B cell (primary cell): ENCODE results near the gene PHLDA3. TPM values are rescaled to one million over a fixed set of nuclear protein-coding genes. Genes with fewer than 3 reads are reported as not detected.

Experiments
- ATAC-seq: fragments of 200-7000 bp; cut with Tn5 transposase; one replicate; pipeline ENCODE4 v1.10.0; 2021; ENCODE audit warnings: low read depth, mild to moderate bottlenecking, moderate number of reproducible peaks, moderate library complexity
- CTCF ChIA-PET: fragments of 350-600 bp; sonication (Branson Sonifier 250); formaldehyde crosslinking; loops from one replicate; lab custom pipeline; 2021; ENCODE audit warnings: antibody characterized with exemption, inconsistent platforms; lab: Charles Lee
- POLR2A ChIA-PET: fragments of 350-600 bp; sonication (Branson Sonifier 250); formaldehyde crosslinking; loops from one replicate; lab custom pipeline; 2021; ENCODE audit warnings: antibody characterized with exemption; lab: Charles Lee
- DNase-seq: peaks from one replicate; pipeline ENCODE4 v3.0.0; 2013
- H2AFZ ChIP-seq: 2 replicates; pipeline ENCODE4 v1.6.1; 2012; ENCODE audit warnings: mild to moderate bottlenecking, low read depth, low read length; ENCODE audit not compliant: insufficient read depth, poor library complexity, severe bottlenecking
- H3K27ac ChIP-seq, 2 donors: 1 replicate in 1 of 2; 2 replicates in 1 of 2; pipeline ENCODE4 v1.5.1; 2012 to 2013; ENCODE audit warnings: low read length in 2 of 2, mild to moderate bottlenecking in 2 of 2, moderate library complexity in 1 of 2
- H3K27me3 ChIP-seq, 4 experiments: fragments of 200-600 bp in 1 of 4; sonication (generic) in 1 of 4; replicated peaks in 1 of 4; 1 replicate in 2 of 4; 2 replicates in 2 of 4; pipeline versions ENCODE4 v1.6.1 to v1.7.0; 2013 to 2016; ENCODE audit warnings: low read length in 3 of 4, mild to moderate bottlenecking in 2 of 4, mixed read lengths in 1 of 4, moderate library complexity in 1 of 4; ENCODE audit not compliant: insufficient read depth in 4 of 4, control insufficient read depth in 3 of 4; ENCODE audit errors: control extremely low read depth in 1 of 4
- H3K36me3 ChIP-seq, 2 experiments: replicated peaks in 1 of 2; 1 replicate in 1 of 2; 2 replicates in 1 of 2; pipeline versions ENCODE4 v1.6.1 to v1.7.1; 2013; ENCODE audit warnings: low read length in 1 of 2; ENCODE audit not compliant: insufficient read depth in 2 of 2, control insufficient read depth in 1 of 2; ENCODE audit errors: control extremely low read depth in 1 of 2, extremely low read depth in 1 of 2
- H3K4me1 ChIP-seq, 2 donors: fragments of 200-600 bp in 1 of 2; sonication (generic) in 1 of 2; 1 replicate in 1 of 2; 2 replicates in 1 of 2; pipeline versions ENCODE4 v1.5.1 to v1.6.1; 2013 to 2017; ENCODE audit warnings: low read length in 2 of 2; ENCODE audit not compliant: control insufficient read depth in 2 of 2, insufficient read depth in 2 of 2
- H3K4me2 ChIP-seq: replicated peaks from 2 replicates; pipeline ENCODE3; 2012; ENCODE audit warnings: mild to moderate bottlenecking, low read depth, low read length; ENCODE audit not compliant: poor library complexity, severe bottlenecking
- H3K4me3 ChIP-seq, 5 experiments: fragments of 200-600 bp in 1 of 5; sonication (generic) in 1 of 5; 1 replicate in 3 of 5; 2 replicates in 2 of 5; pipeline versions ENCODE4 v1.5.1 to v1.7.0; 2011 to 2016; ENCODE audit warnings: low read length in 4 of 5, mild to moderate bottlenecking in 4 of 5, low read depth in 2 of 5, control low read depth in 1 of 5, moderate library complexity in 1 of 5; ENCODE audit not compliant: insufficient read depth in 1 of 5; ENCODE audit errors: control extremely low read depth in 1 of 5, extremely low read depth in 1 of 5
- H3K79me2 ChIP-seq: fragments of 200-600 bp; sonication (generic); one replicate; pipeline ENCODE4 v1.6.0; 2016; ENCODE audit warnings: low read length; ENCODE audit not compliant: control insufficient read depth, insufficient read depth
- H3K9ac ChIP-seq: fragments of 200-600 bp; sonication (generic); 2 replicates; pipeline ENCODE4 v1.6.1; 2017; ENCODE audit warnings: mild to moderate bottlenecking, low read length, moderate library complexity
- H3K9me3 ChIP-seq, 3 donors: one replicate each; pipeline versions ENCODE4 v1.6.1 to v1.7.1; 2013; ENCODE audit warnings: low read length in 2 of 3; ENCODE audit not compliant: control insufficient read depth in 2 of 3, insufficient read depth in 1 of 3; ENCODE audit errors: control extremely low read depth in 1 of 3
- H4K20me1 ChIP-seq: 2 replicates; pipeline ENCODE4 v1.6.0; 2012; ENCODE audit warnings: mild to moderate bottlenecking, low read length; ENCODE audit not compliant: insufficient read depth, control insufficient read depth, poor library complexity, severe bottlenecking
- H3K27ac Mint-ChIP-seq: one replicate; pipeline ENCODE4 v1.8.0; 2021; ENCODE audit warnings: mixed read lengths
- H3K27me3 Mint-ChIP-seq: one replicate; pipeline ENCODE4 v1.8.0; 2021; ENCODE audit warnings: mixed read lengths
- H3K4me1 Mint-ChIP-seq: one replicate; pipeline ENCODE4 v1.8.0; 2021; ENCODE audit warnings: mixed read lengths
- H3K4me3 Mint-ChIP-seq: one replicate; pipeline ENCODE4 v1.8.0; 2021; ENCODE audit warnings: mixed read lengths
- H3K9me3 Mint-ChIP-seq: one replicate; pipeline ENCODE4 v1.8.0; 2022; ENCODE audit warnings: mixed read lengths; ENCODE audit not compliant: insufficient read depth
- EZH2 ChIP-seq: IDR thresholded peaks from 2 replicates; pipeline ENCODE4 v1.6.1; 2012; ENCODE audit warnings: borderline replicate concordance, low read depth, mild to moderate bottlenecking, moderate library complexity, low read length; ENCODE audit not compliant: insufficient read depth, poor library complexity, severe bottlenecking
- WGBS: methylation state at CpG from one replicate; pipeline ENCODE4 v1.1.5; 2013; ENCODE audit warnings: missing lambda C conversion rate; ENCODE audit not compliant: insufficient coverage; 5-methylcytosine and 5-hydroxymethylcytosine counted together
- intact Hi-C: fragments of 100-400 bp; cut with micrococcal nuclease; formaldehyde crosslinking; loops from one replicate; pipeline ENCODE4 v1.10.0; 2022
- polyA plus RNA-seq: library from polyadenylated mRNA; depleted of rRNA; stranded (reverse); fragments of >200 nt; gene quantifications from 2 replicates; pipeline ENCODE4 v1.2.3, GENCODE V29; 2012
- total RNA-seq, 2 donors: library from RNA; stranded (reverse); fragments of 120-200 nt in 1 of 2; gene quantifications; 1 replicate in 1 of 2; 2 replicates in 1 of 2; pipeline versions ENCODE4 v1.2.3 to v1.2.4, GENCODE V29; 2013 to 2022
- TF ChIP-seq, protein P1 (sequence below): fragments of 200-600 bp; IDR thresholded peaks from one replicate; pipeline ENCODE4 v1.8.0; 2022; ENCODE audit warnings: antibody characterized with exemption, mild to moderate bottlenecking

PHLDA3 gene
- total and polyA plus RNA-seq, 2 donors (not counting 1 experiment from before 2014, with no cell fraction given): 0.20 to 0.30 TPM

GRCh38 chr1:201423655-201424054 is 45.3 kb downstream of the PHLDA3 start:
- H3K4me2 ChIP-seq: no peak overlapping the region
- ATAC-seq (no peak), DNase-seq (no peak)
- H3K4me1 ChIP-seq: no peaks in the 10 kb centered on the region
- H3K27me3 ChIP-seq: no peaks in the 10 kb centered on the region
- no peak overlapping the region for H2AFZ ChIP-seq
- intact Hi-C loops: no loop called here
- ChIA-PET POLR2A (no interaction called here), CTCF (no interaction called here)
- H3K27ac ChIP-seq: no peak overlapping the region
- no peaks in the 10 kb centered on the region for H4K20me1 ChIP-seq
- Mint-ChIP-seq H3K27me3 (peaks cover 10% of the 10 kb centered on the region), H3K9me3 (no peaks in the 10 kb centered on the region), H3K4me3 (no peak overlapping the region), H3K27ac (no peak overlapping the region), H3K4me1 (no peaks in the 10 kb centered on the region)
- H3K36me3 ChIP-seq: no peaks in the 10 kb centered on the region
- WGBS: 94% methylated on average over 6 of the region's 6 CpGs
- no peaks in the 10 kb centered on the region for H3K9me3 ChIP-seq
- no peak overlapping the region for H3K4me3 ChIP-seq
- TF ChIP-seq, protein P1, sequence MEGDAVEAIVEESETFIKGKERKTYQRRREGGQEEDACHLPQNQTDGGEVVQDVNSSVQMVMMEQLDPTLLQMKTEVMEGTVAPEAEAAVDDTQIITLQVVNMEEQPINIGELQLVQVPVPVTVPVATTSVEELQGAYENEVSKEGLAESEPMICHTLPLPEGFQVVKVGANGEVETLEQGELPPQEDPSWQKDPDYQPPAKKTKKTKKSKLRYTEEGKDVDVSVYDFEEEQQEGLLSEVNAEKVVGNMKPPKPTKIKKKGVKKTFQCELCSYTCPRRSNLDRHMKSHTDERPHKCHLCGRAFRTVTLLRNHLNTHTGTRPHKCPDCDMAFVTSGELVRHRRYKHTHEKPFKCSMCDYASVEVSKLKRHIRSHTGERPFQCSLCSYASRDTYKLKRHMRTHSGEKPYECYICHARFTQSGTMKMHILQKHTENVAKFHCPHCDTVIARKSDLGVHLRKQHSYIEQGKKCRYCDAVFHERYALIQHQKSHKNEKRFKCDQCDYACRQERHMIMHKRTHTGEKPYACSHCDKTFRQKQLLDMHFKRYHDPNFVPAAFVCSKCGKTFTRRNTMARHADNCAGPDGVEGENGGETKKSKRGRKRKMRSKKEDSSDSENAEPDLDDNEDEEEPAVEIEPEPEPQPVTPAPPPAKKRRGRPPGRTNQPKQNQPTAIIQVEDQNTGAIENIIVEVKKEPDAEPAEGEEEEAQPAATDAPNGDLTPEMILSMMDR: no peak
- no peak for TF ChIP-seq EZH2
- no peaks in the 10 kb centered on the region for H3K79me2 ChIP-seq
- no peak overlapping the region for H3K9ac ChIP-seq

DNA sequence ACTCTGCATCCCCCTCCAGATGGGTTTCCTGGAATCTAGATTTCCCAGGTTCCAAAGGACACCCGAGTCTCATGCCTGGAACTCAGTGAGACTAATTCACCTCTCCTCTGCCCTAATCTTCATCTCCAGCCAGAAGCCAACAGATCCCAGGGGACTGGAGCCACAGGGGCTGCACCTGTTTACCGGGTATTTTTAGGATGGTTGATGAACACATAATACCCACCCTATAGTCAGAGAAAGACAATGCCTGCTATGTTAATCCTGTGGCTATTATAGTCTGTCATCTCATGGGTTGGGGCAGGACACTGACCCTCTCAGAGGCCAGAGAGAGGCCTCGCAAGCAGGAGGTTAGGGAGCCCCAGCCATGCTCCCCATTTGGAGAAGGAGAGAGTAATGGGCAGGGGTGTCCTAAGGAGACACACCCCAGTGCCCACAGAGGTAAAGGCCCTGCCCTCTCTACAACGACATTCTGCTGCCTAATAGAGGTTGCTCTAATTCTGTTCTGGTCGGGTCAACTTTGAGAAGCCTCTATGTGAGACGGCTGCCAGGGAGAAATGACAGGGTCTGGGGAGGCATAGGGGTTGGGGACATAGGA is 46.5 kb downstream of the PHLDA3 start:
- no peak overlapping the region for H3K4me3 Mint-ChIP-seq
- TF ChIP-seq EZH2: no peak
- TF ChIP-seq, protein P1: no peak
- Histone ChIP-seq H2AFZ (no peak overlapping the region), H3K4me1 (no peaks in the 10 kb centered on the region), H3K79me2 (no peaks in the 10 kb centered on the region), H3K9me3 (no peaks in the 10 kb centered on the region), H3K9ac (no peak overlapping the region), H3K36me3 (no peaks in the 10 kb centered on the region), H3K27me3 (no peaks in the 10 kb centered on the region), H4K20me1 (no peaks in the 10 kb centered on the region), H3K4me2 (no peak overlapping the region), H3K4me3 (no peak overlapping the region), H3K27ac (no peak overlapping the region)
- ChIA-PET POLR2A (no interaction called here), CTCF (no interaction called here)
- intact Hi-C loops: no loop called here
- no peaks in the 10 kb centered on the region for H3K4me1 Mint-ChIP-seq
- DNase-seq (no peak), ATAC-seq (no peak)
- 68% methylated on average over 3 of the region's 6 CpGs for WGBS
- peaks cover 10% of the 10 kb centered on the region for H3K27me3 Mint-ChIP-seq
- H3K9me3 Mint-ChIP-seq: no peaks in the 10 kb centered on the region
- H3K27ac Mint-ChIP-seq: no peak overlapping the region
